Skeletal muscle satellite cell (primary cell): ENCODE results near the gene HOXC6.

Experiments used
- H3K27me3 ChIP-seq: 2 replicates; pipeline ENCODE4 v1.7.0; 2013; ENCODE audit warnings: low read length; ENCODE audit not compliant: control insufficient read depth, insufficient read depth
- H3K36me3 ChIP-seq: 2 replicates; pipeline ENCODE4 v1.7.0; 2013; ENCODE audit warnings: mild to moderate bottlenecking, control low read depth, low read length; ENCODE audit not compliant: insufficient read depth
- H3K4me1 ChIP-seq: 2 replicates; pipeline ENCODE4 v1.7.0; 2013; ENCODE audit warnings: low read length; ENCODE audit not compliant: control insufficient read depth, insufficient read depth
- H3K4me2 ChIP-seq: 2 replicates; pipeline ENCODE4 v1.7.0; 2013; ENCODE audit warnings: mild to moderate bottlenecking, low read length
- H3K4me3 ChIP-seq: 2 replicates; pipeline ENCODE4 v1.7.0; 2013; ENCODE audit warnings: low read length
- H3K9ac ChIP-seq: 2 replicates; pipeline ENCODE4 v1.7.0; 2013; ENCODE audit warnings: mild to moderate bottlenecking, low read depth, low read length, moderate library complexity
- H3K9me3 ChIP-seq: replicated peaks from 2 replicates; pipeline ENCODE4 v1.7.0; 2013; ENCODE audit warnings: mild to moderate bottlenecking, control low read depth, low read length

Gene HOXC6

GRCh38 chr12:53992377-53992889, 35.8 kb upstream of the HOXC6 start:
- peak overlapping the region; percentile 100 for H3K4me2 ChIP-seq
- H3K9ac ChIP-seq = peak overlapping the region; percentile 99
- no peaks in the 10 kb centered on the region for H3K9me3 ChIP-seq
- no peaks in the 10 kb centered on the region for H3K36me3 ChIP-seq
- peaks cover 71% of the 10 kb centered on the region for H3K4me1 ChIP-seq
- peak overlapping the region; percentile 93 for H3K4me3 ChIP-seq
- H3K27me3 ChIP-seq = no peaks in the 10 kb centered on the region

GRCh38 chr12:53993162-53994008, 34.9 kb upstream of the HOXC6 start:
- Histone ChIP-seq H3K4me1 (peaks cover 71% of the 10 kb centered on the region), H3K9me3 (no peaks in the 10 kb centered on the region), H3K9ac (peak overlapping the region; percentile 99), H3K27me3 (no peaks in the 10 kb centered on the region), H3K4me3 (peak overlapping the region; percentile 85), H3K4me2 (peak overlapping the region; percentile 100), H3K36me3 (no peaks in the 10 kb centered on the region)

- Histone ChIP-seq H3K9ac (peak overlapping the region; percentile 99), H3K4me1 (peaks cover 69% of the 10 kb centered on the region), H3K9me3 (no peaks in the 10 kb centered on the region), H3K4me2 (peak overlapping the region; percentile 100), H3K4me3 (peak overlapping the region; percentile 85), H3K36me3 (no peaks in the 10 kb centered on the region), H3K27me3 (no peaks in the 10 kb centered on the region)
Observed at GRCh38 chr12:53994009-53994263, 34.3 kb upstream of the HOXC6 start.

DNA sequence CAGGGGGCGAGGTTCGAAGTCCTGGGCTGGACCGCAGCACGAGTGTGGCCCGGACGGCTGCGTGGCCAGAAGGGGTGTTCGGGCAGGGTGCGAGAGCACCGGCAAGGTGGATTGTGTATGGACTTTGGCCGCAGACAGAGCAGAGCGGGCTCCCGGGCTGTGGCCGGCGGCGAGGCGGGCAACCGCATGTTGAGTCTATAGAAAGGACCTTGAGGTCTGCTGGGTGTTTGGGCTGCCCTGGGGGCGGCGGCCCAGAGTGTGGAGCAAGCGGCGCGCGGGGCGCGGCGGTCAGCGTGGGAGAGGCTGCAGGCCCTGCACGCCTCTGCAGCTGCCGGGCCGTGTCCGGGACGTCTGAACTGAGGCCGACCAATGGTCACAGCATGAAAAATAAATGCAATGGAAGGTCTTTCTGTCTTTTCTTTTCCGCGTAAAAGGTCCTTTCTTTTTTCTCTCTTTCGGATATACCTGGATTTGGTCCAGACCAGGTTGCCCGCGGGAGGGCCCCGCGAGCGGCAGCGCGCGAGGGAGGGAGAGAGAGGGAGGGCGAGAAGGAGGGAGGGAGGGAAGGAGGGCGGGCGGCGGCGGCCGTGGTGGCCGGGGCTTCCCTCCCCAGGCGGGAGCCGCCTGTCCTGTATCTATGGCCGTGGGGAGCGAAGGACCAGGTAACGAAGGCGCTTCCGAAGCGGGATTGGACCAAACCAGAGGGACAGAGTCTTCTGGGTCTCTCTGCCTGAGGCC, 33.8 kb upstream of the HOXC6 start:
- peak overlapping the region; percentile 99 for H3K9ac ChIP-seq

GRCh38 chr12:53995002-53995377, 33.2 kb upstream of the HOXC6 start:
- Histone ChIP-seq H3K4me2 (peak overlapping the region; percentile 100), H3K4me3 (peak overlapping the region; percentile 85), H3K4me1 (peaks cover 61% of the 10 kb centered on the region), H3K9me3 (no peaks in the 10 kb centered on the region), H3K27me3 (no peaks in the 10 kb centered on the region), H3K9ac (peak overlapping the region; percentile 99), H3K36me3 (no peaks in the 10 kb centered on the region)

More for the DNA sequence above, 33.8 kb upstream of the HOXC6 start:
- Histone ChIP-seq H3K9me3 (no peaks in the 10 kb centered on the region), H3K36me3 (no peaks in the 10 kb centered on the region), H3K4me1 (peaks cover 66% of the 10 kb centered on the region), H3K4me3 (peak overlapping the region; percentile 85), H3K4me2 (peak overlapping the region; percentile 100), H3K27me3 (no peaks in the 10 kb centered on the region)

GRCh38 chr12:53995378-53996239, 32.6 kb upstream of the HOXC6 start:
- Histone ChIP-seq H3K27me3 (no peaks in the 10 kb centered on the region), H3K9me3 (no peaks in the 10 kb centered on the region), H3K9ac (peak overlapping the region; percentile 99), H3K4me3 (peak overlapping the region; percentile 85), H3K4me1 (peaks cover 55% of the 10 kb centered on the region), H3K36me3 (no peaks in the 10 kb centered on the region), H3K4me2 (peak overlapping the region; percentile 100)

DNA sequence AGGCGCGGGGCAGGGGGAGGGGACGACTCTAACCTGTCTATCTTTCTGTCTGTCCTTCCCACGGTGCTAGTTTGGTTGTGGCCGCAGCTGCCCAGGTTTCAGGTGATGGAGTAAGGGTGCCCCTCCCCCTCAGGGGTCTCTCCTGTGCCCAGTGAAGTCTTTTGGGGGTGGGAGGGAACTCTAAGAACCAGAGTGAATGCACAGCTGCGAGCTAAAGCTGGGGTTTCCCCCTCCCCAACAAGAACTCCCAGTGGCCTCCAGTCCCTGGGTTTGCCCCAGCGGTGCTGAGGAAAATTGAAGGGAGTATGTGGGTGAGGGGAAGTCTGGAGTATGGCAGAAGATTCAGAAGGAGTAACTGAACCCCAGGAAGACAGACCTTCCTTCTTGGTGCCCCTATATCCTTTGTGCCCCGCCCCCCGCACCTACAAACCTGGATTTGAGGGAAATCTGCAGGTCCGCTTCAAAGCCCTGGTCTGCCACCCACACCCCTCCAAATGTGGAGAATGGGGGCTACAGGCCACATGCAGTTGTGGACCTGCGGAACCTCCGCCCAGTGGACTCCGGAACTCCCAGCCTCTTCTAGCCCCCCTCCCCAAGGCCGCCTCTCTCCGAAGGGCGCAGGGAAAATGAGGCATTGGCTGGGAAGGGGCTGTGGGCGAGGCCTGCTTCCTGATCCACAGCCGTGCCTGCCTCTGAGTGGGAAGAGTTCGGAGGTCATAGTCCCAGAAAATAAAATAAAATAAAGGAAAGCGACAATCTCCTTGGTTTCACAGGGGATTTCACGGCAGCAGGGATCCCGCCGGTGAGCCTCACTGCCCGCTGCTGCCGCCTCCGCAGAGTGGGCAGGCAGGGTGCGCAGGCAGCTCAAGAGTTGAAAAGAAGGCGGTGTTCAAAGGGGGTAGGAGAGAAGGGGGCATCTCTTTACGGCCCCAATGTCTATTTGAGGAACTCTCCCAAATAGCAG, 31.7 kb upstream of the HOXC6 start:
- H3K4me3 ChIP-seq = peak overlapping the region; percentile 85
- H3K9me3 ChIP-seq = no peaks in the 10 kb centered on the region
- H3K27me3 ChIP-seq = no peaks in the 10 kb centered on the region
- H3K4me1 ChIP-seq = peaks cover 53% of the 10 kb centered on the region
- H3K9ac ChIP-seq = peak overlapping the region; percentile 99
- H3K36me3 ChIP-seq = no peaks in the 10 kb centered on the region
- H3K4me2 ChIP-seq = peak overlapping the region; percentile 100

- H3K4me3 ChIP-seq = peak overlapping the region; percentile 85
- H3K9ac ChIP-seq = peak overlapping the region; percentile 99
- H3K27me3 ChIP-seq = no peaks in the 10 kb centered on the region
Observed at GRCh38 chr12:53997204-53998109, 30.8 kb upstream of the HOXC6 start.

GRCh38 chr12:53998110-53998899, 29.9 kb upstream of the HOXC6 start:
- H3K4me3 ChIP-seq = peak overlapping the region; percentile 85
- peaks cover 8% of the 10 kb centered on the region for H3K36me3 ChIP-seq
- no peaks in the 10 kb centered on the region for H3K9me3 ChIP-seq
- peak overlapping the region; percentile 99 for H3K9ac ChIP-seq
- H3K27me3 ChIP-seq = no peaks in the 10 kb centered on the region
- H3K4me1 ChIP-seq = peaks cover 52% of the 10 kb centered on the region
- peak overlapping the region; percentile 100 for H3K4me2 ChIP-seq

More at GRCh38 chr12:53997204-53998109, 30.8 kb upstream of the HOXC6 start:
- Histone ChIP-seq H3K36me3 (peaks cover 2% of the 10 kb centered on the region), H3K4me1 (peaks cover 53% of the 10 kb centered on the region), H3K4me2 (peak overlapping the region; percentile 100), H3K9me3 (no peaks in the 10 kb centered on the region)
